ENCODE data around the gene ARF3.
"Not testable (repeated sequence)": the region's sequence is repeated elsewhere in the genome, so short reads cannot be mapped to it uniquely, and the experiment has no call there.

Gene ARF3

GRCh38 chr12:48925304-48926011 lies 31.8 kb downstream of the ARF3 start, which contains the start of gene FKBP11:
Gene FKBP11 (minus strand): TSS chr12:48925492. CDS start chr12:48925428, 64 bp downstream.
- H3K4me3 ChIP-seq (ENCODE audit: low read length): no peak within 1 kb of the TSS
- H2AFZ ChIP-seq (ENCODE audit: low read depth, low read length): no peak within 1 kb of the TSS
- no peaks in the 10 kb centered on the region for H3K4me1 ChIP-seq (ENCODE audit: insufficient read depth, low read length)
- peaks cover 78% of the 10 kb centered on the region for H3K36me3 ChIP-seq (ENCODE audit: insufficient read depth, low read length)
- peaks cover 2% of the 10 kb centered on the region for H3K9me3 ChIP-seq (ENCODE audit: low read length)
- no peaks in the 10 kb centered on the region for H3K27me3 ChIP-seq (ENCODE audit: insufficient read depth, low read length)

GRCh38 chr12:48924617-48925303 lies 32.5 kb downstream of the ARF3 start:
- no peak overlapping the region for H3K4me3 ChIP-seq (ENCODE audit: low read length)
- no peak overlapping the region for H2AFZ ChIP-seq (ENCODE audit: low read depth, low read length)
- no peaks in the 10 kb centered on the region for H3K4me1 ChIP-seq (ENCODE audit: insufficient read depth, low read length)
- peaks cover 2% of the 10 kb centered on the region for H3K9me3 ChIP-seq (ENCODE audit: low read length)
- H3K27me3 ChIP-seq (ENCODE audit: insufficient read depth, low read length): no peaks in the 10 kb centered on the region
- H3K36me3 ChIP-seq (ENCODE audit: insufficient read depth, low read length): peaks cover 72% of the 10 kb centered on the region

GRCh38 chr12:48923117-48923516 lies 34.2 kb downstream of the ARF3 start:
- Histone ChIP-seq H3K36me3 (ENCODE audit: insufficient read depth, low read length) (peaks cover 60% of the 10 kb centered on the region), H3K9me3 (ENCODE audit: low read length) (peaks cover 2% of the 10 kb centered on the region), H2AFZ (ENCODE audit: low read depth, low read length) (no peak overlapping the region), H3K27me3 (ENCODE audit: insufficient read depth, low read length) (no peaks in the 10 kb centered on the region), H3K4me1 (ENCODE audit: insufficient read depth, low read length) (no peaks in the 10 kb centered on the region), H3K4me3 (ENCODE audit: low read length) (no peak overlapping the region)

GRCh38 chr12:48917857-48918537 lies 39.3 kb downstream of the ARF3 start:
- Histone ChIP-seq H3K27me3 (ENCODE audit: insufficient read depth, low read length) (no peaks in the 10 kb centered on the region), H3K4me1 (ENCODE audit: insufficient read depth, low read length) (peaks cover 5% of the 10 kb centered on the region), H3K4me3 (ENCODE audit: low read length) (no peak overlapping the region), H3K36me3 (ENCODE audit: insufficient read depth, low read length) (peaks cover 23% of the 10 kb centered on the region), H2AFZ (ENCODE audit: low read depth, low read length) (no peak overlapping the region), H3K9me3 (ENCODE audit: low read length) (peaks cover 3% of the 10 kb centered on the region)

- Histone ChIP-seq H3K36me3 (ENCODE audit: insufficient read depth, low read length) (no peaks in the 10 kb centered on the region), H3K4me1 (ENCODE audit: insufficient read depth, low read length) (peaks cover 5% of the 10 kb centered on the region), H3K4me3 (ENCODE audit: low read length) (no peak overlapping the region), H2AFZ (ENCODE audit: low read depth, low read length) (no peak overlapping the region), H3K9me3 (ENCODE audit: low read length) (no peaks in the 10 kb centered on the region), H3K27me3 (ENCODE audit: insufficient read depth, low read length) (no peaks in the 10 kb centered on the region)
Measured at GRCh38 chr12:48910196-48910595, 47.1 kb downstream of the ARF3 start.

- not testable (repeated sequence) for H2AFZ ChIP-seq (ENCODE audit: low read depth, low read length); H3K4me1 ChIP-seq (ENCODE audit: insufficient read depth, low read length); H3K27me3 ChIP-seq (ENCODE audit: insufficient read depth, low read length); H3K9me3 ChIP-seq (ENCODE audit: low read length); H3K4me3 ChIP-seq (ENCODE audit: low read length); H3K36me3 ChIP-seq (ENCODE audit: insufficient read depth, low read length)
Measured at GRCh38 chr12:48909698-48910097, 47.6 kb downstream of the ARF3 start.

- Histone ChIP-seq H3K9me3 (ENCODE audit: low read length) (no peaks in the 10 kb centered on the region), H3K36me3 (ENCODE audit: insufficient read depth, low read length) (no peaks in the 10 kb centered on the region), H3K27me3 (ENCODE audit: insufficient read depth, low read length) (no peaks in the 10 kb centered on the region), H2AFZ (ENCODE audit: low read depth, low read length) (no peak overlapping the region), H3K4me1 (ENCODE audit: insufficient read depth, low read length) (peaks cover 6% of the 10 kb centered on the region), H3K4me3 (ENCODE audit: low read length) (no peak overlapping the region)
Measured at GRCh38 chr12:48907245-48907644, 50.0 kb downstream of the ARF3 start.

GRCh38 chr12:48903982-48904411 lies 53.3 kb downstream of the ARF3 start:
- H3K36me3 ChIP-seq (ENCODE audit: insufficient read depth, low read length): no peaks in the 10 kb centered on the region
- H3K4me3 ChIP-seq (ENCODE audit: low read length): peak overlapping the region; percentile 52
- no peaks in the 10 kb centered on the region for H3K9me3 ChIP-seq (ENCODE audit: low read length)
- H3K4me1 ChIP-seq (ENCODE audit: insufficient read depth, low read length): peaks cover 6% of the 10 kb centered on the region
- no peaks in the 10 kb centered on the region for H3K27me3 ChIP-seq (ENCODE audit: insufficient read depth, low read length)
- H2AFZ ChIP-seq (ENCODE audit: low read depth, low read length): no peak overlapping the region

- peaks cover 6% of the 10 kb centered on the region for H3K4me1 ChIP-seq (ENCODE audit: insufficient read depth, low read length)
- H3K36me3 ChIP-seq (ENCODE audit: insufficient read depth, low read length): no peaks in the 10 kb centered on the region
- no peaks in the 10 kb centered on the region for H3K27me3 ChIP-seq (ENCODE audit: insufficient read depth, low read length)
- H3K9me3 ChIP-seq (ENCODE audit: low read length): no peaks in the 10 kb centered on the region
- H2AFZ ChIP-seq (ENCODE audit: low read depth, low read length): no peak overlapping the region
- no peak overlapping the region for H3K4me3 ChIP-seq (ENCODE audit: low read length)
Measured at GRCh38 chr12:48903363-48903981, 53.8 kb downstream of the ARF3 start.

GRCh38 chr12:48901278-48901677 lies 56.0 kb downstream of the ARF3 start:
- no peaks in the 10 kb centered on the region for H3K27me3 ChIP-seq (ENCODE audit: insufficient read depth, low read length)
- no peak overlapping the region for H2AFZ ChIP-seq (ENCODE audit: low read depth, low read length)
- no peak overlapping the region for H3K4me3 ChIP-seq (ENCODE audit: low read length)
- H3K36me3 ChIP-seq (ENCODE audit: insufficient read depth, low read length): no peaks in the 10 kb centered on the region
- peaks cover 6% of the 10 kb centered on the region for H3K4me1 ChIP-seq (ENCODE audit: insufficient read depth, low read length)
- H3K9me3 ChIP-seq (ENCODE audit: low read length): no peaks in the 10 kb centered on the region

GRCh38 chr12:48899651-48900050 lies 57.6 kb downstream of the ARF3 start:
- H3K27me3 ChIP-seq (ENCODE audit: insufficient read depth, low read length): no peaks in the 10 kb centered on the region

GRCh38 chr12:48894271-48894670 lies 63.0 kb downstream of the ARF3 start:
- Histone ChIP-seq H3K36me3 (ENCODE audit: insufficient read depth, low read length) (no peaks in the 10 kb centered on the region), H3K4me1 (ENCODE audit: insufficient read depth, low read length) (peaks cover 10% of the 10 kb centered on the region), H3K9me3 (ENCODE audit: low read length) (no peaks in the 10 kb centered on the region), H3K4me3 (ENCODE audit: low read length) (no peak overlapping the region), H2AFZ (ENCODE audit: low read depth, low read length) (no peak overlapping the region), H3K27me3 (ENCODE audit: insufficient read depth, low read length) (no peaks in the 10 kb centered on the region)

More at GRCh38 chr12:48899651-48900050, 57.6 kb downstream of the ARF3 start:
- H3K4me1 ChIP-seq (ENCODE audit: insufficient read depth, low read length): peaks cover 5% of the 10 kb centered on the region
- no peaks in the 10 kb centered on the region for H3K9me3 ChIP-seq (ENCODE audit: low read length)
- no peaks in the 10 kb centered on the region for H3K36me3 ChIP-seq (ENCODE audit: insufficient read depth, low read length)
- H3K4me3 ChIP-seq (ENCODE audit: low read length): no peak overlapping the region
- H2AFZ ChIP-seq (ENCODE audit: low read depth, low read length): no peak overlapping the region

Data from neuron (in vitro differentiated cells).